Hippocampal formation (tissue), 2 donors: ENCODE measurements around the gene CREG2.

Source experiments
- DNase-seq, 2 donors: peaks; one replicate each; lab custom pipeline; 2025; lab: John Stamatoyannopoulos, UW

CREG2 gene

DNA sequence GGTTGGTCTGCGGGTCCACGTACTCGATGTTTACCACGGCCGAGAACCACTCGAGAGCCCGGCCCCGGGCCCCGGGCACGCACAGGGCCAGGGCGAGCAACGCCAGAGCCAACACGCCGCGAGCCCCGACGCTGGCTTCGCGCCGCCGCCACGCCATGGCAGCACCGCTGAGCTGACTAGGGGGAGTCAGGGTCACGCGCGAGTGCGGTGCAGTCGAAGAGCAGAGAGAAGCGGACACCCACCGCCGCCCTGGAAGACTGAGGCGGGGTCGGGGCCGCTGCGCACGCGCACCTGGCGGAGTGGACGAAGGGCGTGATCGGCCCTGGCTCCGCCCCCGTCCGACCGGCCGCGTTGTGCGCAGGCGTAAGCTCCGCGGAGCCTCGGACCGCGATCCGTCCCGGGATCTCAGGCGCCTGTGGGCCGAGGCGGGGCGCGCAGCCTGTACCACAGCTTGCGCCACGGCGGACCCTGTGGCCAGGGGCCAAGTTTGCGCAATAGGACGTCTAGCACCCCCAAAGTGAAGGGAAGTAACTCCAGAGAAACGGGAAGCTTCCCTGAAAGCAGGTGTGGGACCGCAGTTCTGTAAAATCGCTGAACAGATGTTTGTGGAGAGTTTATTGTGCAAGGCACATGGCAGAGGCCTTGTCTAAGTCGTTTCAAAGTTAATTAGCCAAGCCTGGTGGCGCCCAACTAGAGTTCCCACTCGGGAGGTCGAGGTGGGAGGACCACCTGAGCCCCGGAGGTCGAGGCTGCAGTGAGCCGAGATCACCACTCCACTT lies 78.7 kb downstream of the CREG2 start, which contains the start of gene RNF149:
Gene RNF149, minus strand, starts transcription at position 270 of the 779 bp plus-strand sequence. Its CDS starts 113 bp downstream, at position 157.
- peak; percentile 85 to 87 for DNase-seq

- no peak for DNase-seq
Observed at GRCh38 chr2:101307950-101308431, 79.3 kb downstream of the CREG2 start.

DNA sequence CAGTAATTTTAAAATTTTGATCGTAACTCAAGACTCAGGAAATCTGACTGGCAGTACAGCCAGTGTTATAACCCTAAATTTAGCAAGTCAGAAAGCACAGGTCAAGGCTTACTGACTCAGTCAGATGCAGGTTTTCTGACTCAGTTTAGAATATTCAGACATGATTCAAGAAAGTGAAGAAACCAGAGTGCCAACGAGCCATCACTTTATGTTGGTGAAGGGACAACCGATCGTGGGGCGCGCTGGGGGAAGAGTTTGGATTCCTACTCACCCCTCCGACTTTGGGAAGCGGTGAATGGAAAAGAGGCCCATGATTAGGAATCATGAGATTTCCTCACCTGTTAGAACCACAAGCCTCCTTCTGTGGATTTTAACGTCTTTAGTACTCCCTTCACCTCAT lies 79.8 kb downstream of the CREG2 start:
- DNase-seq, result no peak

GRCh38 chr2:101306410-101306809 lies 80.9 kb downstream of the CREG2 start:
- DNase-seq, result no peak

DNA sequence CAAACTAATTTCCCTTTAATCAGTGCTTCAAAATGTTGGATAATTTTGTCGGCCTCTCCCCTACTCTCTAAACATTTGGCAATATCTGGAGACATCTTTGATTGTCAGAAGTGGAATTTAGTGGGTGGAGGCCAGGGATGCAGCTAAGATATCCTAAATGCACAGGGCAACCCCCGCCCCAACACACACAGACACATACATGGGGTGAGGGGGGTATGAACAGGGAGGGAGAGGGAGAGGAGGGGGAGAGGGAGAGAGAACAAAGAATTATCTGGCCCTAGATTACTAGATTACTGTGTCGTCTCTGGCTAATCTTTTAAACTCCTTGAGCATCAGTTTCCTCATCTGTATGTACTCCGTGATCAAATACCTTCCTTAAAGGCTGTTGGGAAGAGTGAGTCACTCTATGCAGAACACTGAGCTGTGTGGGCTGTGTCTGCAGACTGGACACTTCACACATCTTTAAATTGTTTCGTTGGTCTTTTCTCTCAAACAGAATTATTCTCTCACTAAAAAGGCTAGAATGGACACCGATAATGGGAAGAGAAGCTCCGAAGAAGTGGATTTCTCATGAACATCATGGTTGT lies 81.7 kb downstream of the CREG2 start:
- no peak for DNase-seq

DNA sequence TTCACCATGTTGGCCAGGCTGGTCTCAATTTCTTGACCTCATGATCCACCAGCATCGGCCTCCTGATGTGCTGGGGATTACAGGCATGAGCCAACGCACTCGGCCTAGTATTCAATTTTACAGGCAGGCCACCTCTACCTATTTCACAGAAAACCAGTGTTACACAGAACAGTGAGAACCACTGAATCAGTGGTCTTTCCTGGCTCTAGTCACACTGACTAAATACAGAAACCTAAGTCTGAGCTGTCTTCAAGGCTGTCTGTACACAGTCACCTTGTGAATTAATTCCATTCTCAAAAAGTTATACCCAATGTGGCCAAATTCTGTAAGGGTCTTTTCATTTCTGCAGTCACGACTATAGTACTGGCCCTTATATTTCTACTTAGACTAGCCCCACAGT lies 82.3 kb downstream of the CREG2 start:
- no peak for DNase-seq

GRCh38 chr2:101303688-101304087 lies 83.6 kb downstream of the CREG2 start:
- no peak for DNase-seq

DNA sequence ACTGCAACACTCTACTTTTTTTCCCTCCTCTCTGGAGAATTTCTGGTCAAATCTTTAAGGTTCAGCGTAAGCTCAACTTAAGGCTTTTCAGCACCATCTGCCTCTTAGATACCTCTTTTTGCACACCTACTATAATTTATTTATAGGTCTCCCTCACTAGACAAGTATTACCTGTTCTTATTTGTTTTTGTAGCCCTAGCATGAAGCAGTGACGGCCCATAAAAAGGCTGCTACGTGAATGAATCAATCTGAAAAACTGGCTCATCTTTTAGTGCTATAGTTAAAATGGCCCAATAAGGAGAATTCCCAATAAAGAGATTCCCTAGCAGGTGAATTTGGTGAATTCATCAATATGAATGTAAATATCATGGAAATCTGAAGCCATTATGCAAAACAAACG lies 85.3 kb downstream of the CREG2 start:
- DNase-seq, result no peak

- no peak for DNase-seq
Observed at GRCh38 chr2:101300836-101301235, 86.5 kb downstream of the CREG2 start.

GRCh38 chr2:101300164-101300563 lies 87.1 kb downstream of the CREG2 start:
- no peak for DNase-seq

- DNase-seq, result no peak
Observed at GRCh38 chr2:101299604-101300003, 87.7 kb downstream of the CREG2 start.

- DNase-seq, result no peak
Observed at GRCh38 chr2:101297383-101297782, 89.9 kb downstream of the CREG2 start.

- DNase-seq, result no peak
Observed at GRCh38 chr2:101296371-101296770, 90.9 kb downstream of the CREG2 start.

DNA sequence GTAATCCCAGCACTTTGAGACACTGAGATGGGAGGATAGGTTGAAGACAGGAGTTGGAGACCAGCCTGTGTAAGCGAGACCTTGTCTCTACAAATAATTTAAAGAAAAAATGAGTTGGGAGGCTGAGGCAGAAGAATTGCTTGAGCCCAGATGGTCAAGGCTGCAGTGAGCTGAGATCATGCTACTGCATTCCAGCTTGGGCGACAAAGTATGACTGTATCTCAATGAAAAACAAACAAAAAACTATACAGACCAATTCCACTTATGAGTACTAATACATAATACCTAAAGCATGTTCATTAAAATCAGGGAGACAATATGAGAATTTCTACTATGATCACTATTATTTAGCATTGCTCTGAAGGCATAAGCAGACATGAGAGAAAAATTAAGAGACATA lies 91.4 kb downstream of the CREG2 start:
- DNase-seq, result no peak
